Karpas-422 (cell line): Measurements from ENCODE around the gene MGA. TPM values are rescaled to one million over a fixed set of nuclear protein-coding genes. Genes with fewer than 3 reads are reported as not detected.
A peak's percentile ranks its signal among the peaks of the same experiment; 100 is the strongest.

Experiments used
- DNase-seq: peaks from one replicate; pipeline ENCODE4 v3.0.0-alpha.2; 2015
- H2AFZ ChIP-seq: fragments of 200-600 bp; sonication (generic); 2 replicates; pipeline ENCODE4 v1.6.1; 2014; ENCODE audit warnings: antibody characterized with exemption, low read length, mixed read lengths
- H3K27ac ChIP-seq: fragments of 200-600 bp; sonication (generic); 2 replicates; pipeline ENCODE4 v1.5.1; 2014; ENCODE audit warnings: mild to moderate bottlenecking, low read length, moderate library complexity
- H3K27me3 ChIP-seq: fragments of 200-600 bp; sonication (generic); 2 replicates; pipeline ENCODE4 v1.6.1; 2014; ENCODE audit warnings: low read length, mixed read lengths
- H3K36me3 ChIP-seq: fragments of 200-600 bp; sonication (generic); 2 replicates; pipeline ENCODE4 v1.6.1; 2014; ENCODE audit warnings: low read length, mixed read lengths; ENCODE audit not compliant: insufficient read depth
- H3K4me1 ChIP-seq: fragments of 200-600 bp; sonication (generic); 2 replicates; pipeline ENCODE4 v1.6.1; 2014; ENCODE audit warnings: mild to moderate bottlenecking, low read length, mixed read lengths
- H3K4me2 ChIP-seq: fragments of 200-600 bp; sonication (generic); 2 replicates; pipeline ENCODE4 v1.6.1; 2014; ENCODE audit warnings: low read length, low read depth, mild to moderate bottlenecking; ENCODE audit not compliant: poor library complexity, severe bottlenecking
- H3K4me3 ChIP-seq: fragments of 200-600 bp; sonication (generic); 2 replicates; pipeline ENCODE4 v1.5.1; 2014; ENCODE audit warnings: mild to moderate bottlenecking, antibody characterized with exemption, low read length, mixed read lengths
- H3K79me2 ChIP-seq: fragments of 200-600 bp; sonication (generic); 2 replicates; pipeline ENCODE4 v1.6.1; 2014; ENCODE audit warnings: mild to moderate bottlenecking, low read length, mixed read lengths
- H3K9ac ChIP-seq: fragments of 200-600 bp; sonication (generic); 2 replicates; pipeline ENCODE4 v1.6.0; 2014; ENCODE audit warnings: low read length
- H3K9me2 ChIP-seq: fragments of 200-600 bp; sonication (generic), shearing (Covaris generic); replicated peaks from 2 replicates; pipeline ENCODE4 v1.6.0; 2014; ENCODE audit warnings: mild to moderate bottlenecking, low read length, moderate library complexity; ENCODE audit not compliant: insufficient read depth
- H3K9me3 ChIP-seq: fragments of 300-700, 200-600 bp; sonication (generic); 2 replicates; pipeline ENCODE4 v1.6.1; 2014; ENCODE audit warnings: low read length, mixed read lengths
- H4K20me1 ChIP-seq: fragments of 200-600 bp; sonication (generic); 2 replicates; pipeline ENCODE4 v1.6.1; 2014; ENCODE audit warnings: mild to moderate bottlenecking, antibody characterized with exemption, low read length, low read depth; ENCODE audit not compliant: insufficient read depth
- total RNA-seq: library from RNA; depleted of rRNA; stranded (reverse); fragments of >200 nt; shearing (Covaris generic); gene quantifications from 2 replicates; pipeline ENCODE4 v1.2.3, GENCODE V29; 2014; ENCODE audit warnings: low replicate concordance

MGA gene
- total RNA-seq, 1 experiment from 2014 or later = 68.1 TPM

- Histone ChIP-seq H3K79me2 (no peaks in the 10 kb centered on the region), H3K9ac (no peak overlapping the region), H3K27ac (no peak overlapping the region), H4K20me1 (no peaks in the 10 kb centered on the region), H3K36me3 (no peaks in the 10 kb centered on the region), H3K9me2 (no peaks in the 10 kb centered on the region), H3K4me3 (no peak overlapping the region), H3K4me2 (no peak overlapping the region), H2AFZ (no peak overlapping the region), H3K4me1 (no peaks in the 10 kb centered on the region), H3K27me3 (no peaks in the 10 kb centered on the region), H3K9me3 (no peaks in the 10 kb centered on the region)
- no peak for DNase-seq
Observed at GRCh38 chr15:41648770-41649169, 11.4 kb upstream of the MGA start.

GRCh38 chr15:41650806-41651205 lies 9.4 kb upstream of the MGA start:
- no peaks in the 10 kb centered on the region for H3K9me2 ChIP-seq
- no peak overlapping the region for H3K27ac ChIP-seq
- H3K36me3 ChIP-seq = no peaks in the 10 kb centered on the region
- no peaks in the 10 kb centered on the region for H3K4me1 ChIP-seq
- no peak overlapping the region for H2AFZ ChIP-seq
- H3K4me2 ChIP-seq = no peak overlapping the region
- DNase-seq = no peak
- no peak overlapping the region for H3K4me3 ChIP-seq
- no peaks in the 10 kb centered on the region for H3K9me3 ChIP-seq
- H3K79me2 ChIP-seq = no peaks in the 10 kb centered on the region
- no peaks in the 10 kb centered on the region for H4K20me1 ChIP-seq
- H3K27me3 ChIP-seq = no peaks in the 10 kb centered on the region
- no peak overlapping the region for H3K9ac ChIP-seq

DNA sequence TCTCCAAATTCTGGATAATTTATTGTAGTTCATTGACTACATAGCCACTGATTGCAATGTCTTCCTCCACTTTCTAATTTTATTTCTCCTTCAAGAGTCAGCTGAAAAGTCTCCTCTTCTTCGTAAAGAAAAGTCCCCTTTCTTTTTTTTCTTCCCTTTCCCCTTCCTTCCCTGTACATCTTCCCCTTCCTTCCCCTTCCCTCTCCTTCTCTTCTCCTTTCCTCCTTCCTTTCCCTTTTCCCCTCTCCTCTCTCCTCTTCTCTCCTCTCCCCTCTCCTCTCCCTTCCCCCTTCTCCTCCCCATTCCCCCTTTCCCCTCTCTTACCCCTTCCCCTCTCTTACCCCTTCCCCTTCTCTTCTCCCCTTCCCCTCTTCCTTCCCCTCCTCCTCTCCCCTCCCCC lies 8.8 kb upstream of the MGA start:
- Histone ChIP-seq H3K4me3 (no peak overlapping the region), H4K20me1 (no peaks in the 10 kb centered on the region), H3K4me2 (no peak overlapping the region), H3K27ac (no peak overlapping the region), H3K27me3 (no peaks in the 10 kb centered on the region), H3K9ac (no peak overlapping the region), H3K9me3 (no peaks in the 10 kb centered on the region), H3K4me1 (no peaks in the 10 kb centered on the region), H2AFZ (no peak overlapping the region), H3K9me2 (no peaks in the 10 kb centered on the region), H3K79me2 (no peaks in the 10 kb centered on the region), H3K36me3 (no peaks in the 10 kb centered on the region)
- DNase-seq = no peak

DNA sequence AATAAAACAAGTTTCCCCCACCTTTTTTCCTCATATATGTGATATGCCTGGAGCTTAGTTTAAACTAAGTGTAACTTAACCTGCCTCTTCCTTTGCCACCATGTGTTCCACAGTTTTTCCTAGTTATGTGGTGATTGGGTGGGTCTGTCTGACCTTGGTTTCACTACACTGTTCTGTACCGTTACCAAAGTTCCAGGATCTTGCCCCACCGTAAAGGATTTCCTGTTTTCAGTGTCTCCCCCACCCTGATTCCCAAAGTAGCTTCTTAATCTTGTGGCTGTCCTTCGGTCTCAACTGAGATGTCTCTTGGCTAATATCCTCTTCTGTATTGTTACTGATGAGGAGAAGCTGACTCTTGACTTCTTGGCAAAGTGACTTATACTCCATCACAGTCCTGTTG lies 6.4 kb upstream of the MGA start:
- H3K9ac ChIP-seq = no peak overlapping the region
- no peaks in the 10 kb centered on the region for H3K9me2 ChIP-seq
- no peaks in the 10 kb centered on the region for H4K20me1 ChIP-seq
- H3K36me3 ChIP-seq = no peaks in the 10 kb centered on the region
- H3K27me3 ChIP-seq = no peaks in the 10 kb centered on the region
- no peaks in the 10 kb centered on the region for H3K79me2 ChIP-seq
- H3K27ac ChIP-seq = no peak overlapping the region
- no peak overlapping the region for H3K4me2 ChIP-seq
- no peaks in the 10 kb centered on the region for H3K4me1 ChIP-seq
- no peak overlapping the region for H3K4me3 ChIP-seq
- no peak overlapping the region for H2AFZ ChIP-seq
- no peaks in the 10 kb centered on the region for H3K9me3 ChIP-seq
- DNase-seq = no peak

DNA sequence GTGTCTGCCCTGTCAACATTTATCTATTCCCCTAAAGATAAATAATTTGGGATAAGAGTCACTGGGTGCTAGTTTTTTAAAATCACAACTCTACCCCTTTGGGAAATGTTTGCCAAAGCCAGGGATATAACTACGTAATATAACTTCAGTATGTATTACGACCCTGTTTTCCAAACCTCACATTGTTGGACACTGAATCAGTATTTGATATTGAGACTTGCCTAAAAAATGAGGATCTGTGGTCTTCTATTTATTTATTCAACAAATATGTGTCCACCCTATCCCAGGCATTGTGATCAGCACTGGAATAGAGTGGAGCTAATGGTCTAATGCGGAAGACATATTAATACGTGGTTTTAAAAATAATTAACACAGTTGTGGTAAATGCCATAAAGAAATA lies 4.5 kb upstream of the MGA start:
- H3K9ac ChIP-seq = no peak overlapping the region
- no peaks in the 10 kb centered on the region for H4K20me1 ChIP-seq
- H3K79me2 ChIP-seq = peaks cover 2% of the 10 kb centered on the region
- no peak for DNase-seq
- H3K4me1 ChIP-seq = peaks cover 8% of the 10 kb centered on the region
- no peaks in the 10 kb centered on the region for H3K27me3 ChIP-seq
- no peak overlapping the region for H3K27ac ChIP-seq
- H3K9me2 ChIP-seq = no peaks in the 10 kb centered on the region
- no peak overlapping the region for H2AFZ ChIP-seq
- no peaks in the 10 kb centered on the region for H3K36me3 ChIP-seq
- no peak overlapping the region for H3K4me2 ChIP-seq
- no peaks in the 10 kb centered on the region for H3K9me3 ChIP-seq
- no peak overlapping the region for H3K4me3 ChIP-seq

DNA sequence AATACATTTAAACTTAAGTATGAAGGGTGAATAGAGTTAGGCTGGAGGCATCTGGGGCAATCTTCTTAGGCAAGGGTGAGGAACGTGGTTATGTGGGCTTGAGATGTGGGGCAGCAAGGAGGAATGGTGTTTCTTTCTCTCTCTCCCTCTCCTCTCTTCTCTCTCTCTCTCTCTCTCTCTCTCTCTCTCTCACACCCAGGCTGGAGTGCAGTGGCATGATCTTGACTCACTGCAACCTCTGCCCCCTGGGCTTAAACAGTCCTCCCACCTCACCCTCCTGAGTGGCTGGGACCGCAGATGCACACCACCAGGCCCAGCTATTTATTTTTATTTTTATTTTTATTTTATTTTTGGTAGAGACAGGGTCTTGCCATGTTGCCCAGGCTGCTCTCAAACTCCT lies 4.0 kb upstream of the MGA start:
- Histone ChIP-seq H3K9ac (no peak overlapping the region), H3K9me2 (no peaks in the 10 kb centered on the region), H3K27ac (no peak overlapping the region), H3K9me3 (no peaks in the 10 kb centered on the region), H3K4me3 (no peak overlapping the region), H3K27me3 (no peaks in the 10 kb centered on the region), H4K20me1 (no peaks in the 10 kb centered on the region), H3K4me1 (peaks cover 12% of the 10 kb centered on the region), H3K36me3 (no peaks in the 10 kb centered on the region), H2AFZ (no peak overlapping the region), H3K4me2 (no peak overlapping the region), H3K79me2 (peaks cover 6% of the 10 kb centered on the region)
- no peak for DNase-seq

GRCh38 chr15:41658689-41659088 lies 1.5 kb upstream of the MGA start:
- no peak for DNase-seq
- Histone ChIP-seq H3K9me3 (no peaks in the 10 kb centered on the region), H3K9me2 (no peaks in the 10 kb centered on the region), H3K79me2 (peaks cover 31% of the 10 kb centered on the region), H3K9ac (no peak overlapping the region), H3K4me3 (no peak overlapping the region), H2AFZ (no peak overlapping the region), H3K4me1 (peaks cover 34% of the 10 kb centered on the region), H3K27me3 (no peaks in the 10 kb centered on the region), H3K4me2 (no peak overlapping the region), H4K20me1 (no peaks in the 10 kb centered on the region; the same call in 1 of the 2 replicates), H3K27ac (no peak overlapping the region), H3K36me3 (no peaks in the 10 kb centered on the region)

DNA sequence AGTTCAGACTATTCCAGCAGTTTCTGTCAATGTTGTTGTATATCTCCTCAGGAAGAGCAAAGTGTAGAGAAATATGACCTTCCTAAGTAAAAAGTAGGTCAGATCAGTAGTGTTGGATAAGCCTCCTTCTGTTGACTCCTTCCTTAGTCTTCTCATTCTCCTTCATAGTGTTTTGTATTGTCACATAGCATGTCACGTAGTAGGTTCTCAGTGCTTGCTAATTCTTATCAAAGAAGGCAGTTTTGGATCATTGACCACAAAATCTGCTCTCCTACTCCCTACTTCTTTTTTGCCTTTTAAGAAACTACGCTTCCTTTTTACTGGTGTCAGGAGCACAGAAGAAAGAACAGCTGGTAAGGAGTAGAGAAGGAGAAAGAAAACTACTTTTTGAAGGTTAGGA lies 1.0 kb upstream of the MGA start:
- Histone ChIP-seq H3K4me1 (peaks cover 39% of the 10 kb centered on the region), H3K4me2 (no peak overlapping the region), H3K9me3 (no peaks in the 10 kb centered on the region), H2AFZ (no peak overlapping the region), H3K9ac (no peak overlapping the region), H3K36me3 (no peaks in the 10 kb centered on the region), H3K79me2 (peaks cover 36% of the 10 kb centered on the region), H3K27ac (no peak overlapping the region), H4K20me1 (no peaks in the 10 kb centered on the region; the same call in 1 of the 2 replicates), H3K27me3 (no peaks in the 10 kb centered on the region), H3K4me3 (no peak overlapping the region), H3K9me2 (no peaks in the 10 kb centered on the region)
- no peak for DNase-seq

DNA sequence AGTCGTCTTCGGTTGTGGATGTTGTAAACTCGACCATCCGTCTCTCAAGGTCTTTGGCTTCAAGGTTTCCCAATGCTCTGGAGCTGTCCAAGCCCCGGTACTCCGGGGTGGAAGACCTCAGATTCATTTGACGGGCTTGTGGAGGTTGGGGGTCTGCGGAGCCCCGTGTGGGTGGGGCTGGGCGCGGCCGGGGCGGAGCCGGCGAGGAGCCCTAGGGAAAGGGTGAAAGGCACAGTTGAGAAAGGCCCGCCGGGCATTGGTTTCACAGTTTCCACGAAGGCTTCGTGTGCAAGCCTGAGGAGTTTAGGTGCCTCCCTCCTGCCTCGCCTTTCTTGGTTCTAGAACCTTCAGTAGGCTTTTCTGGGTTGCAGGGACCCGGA lies 360 bp upstream of the MGA start:
- Histone ChIP-seq H3K79me2 (peaks cover 43% of the 10 kb centered on the region), H3K9ac (peak overlapping the region; percentile 84), H3K27ac (no peak overlapping the region), H3K27me3 (no peaks in the 10 kb centered on the region), H3K9me3 (no peaks in the 10 kb centered on the region), H4K20me1 (no peaks in the 10 kb centered on the region; the same call in 1 of the 2 replicates), H3K4me3 (peak overlapping the region; percentile 77; the same call in 1 of the 2 replicates), H2AFZ (peak overlapping the region; percentile 82), H3K9me2 (no peaks in the 10 kb centered on the region), H3K4me2 (peak overlapping the region; percentile 86), H3K4me1 (peaks cover 46% of the 10 kb centered on the region), H3K36me3 (no peaks in the 10 kb centered on the region)
- DNase-seq = no peak
